ENCODE results near the gene SDCBP2. TPM values are rescaled to one million over a fixed set of nuclear protein-coding genes. Genes with fewer than 3 reads are reported as not detected.
A peak's percentile ranks its signal among the peaks of the same experiment; 100 is the strongest.

Gene SDCBP2
- total RNA-seq, 1 experiment from 2014 or later = 2.6 TPM

GRCh38 chr20:1313236-1313964, 15.5 kb downstream of the SDCBP2 start:
- peak; percentile 47 for DNase-seq (ENCODE audit: low spot score)

DNA sequence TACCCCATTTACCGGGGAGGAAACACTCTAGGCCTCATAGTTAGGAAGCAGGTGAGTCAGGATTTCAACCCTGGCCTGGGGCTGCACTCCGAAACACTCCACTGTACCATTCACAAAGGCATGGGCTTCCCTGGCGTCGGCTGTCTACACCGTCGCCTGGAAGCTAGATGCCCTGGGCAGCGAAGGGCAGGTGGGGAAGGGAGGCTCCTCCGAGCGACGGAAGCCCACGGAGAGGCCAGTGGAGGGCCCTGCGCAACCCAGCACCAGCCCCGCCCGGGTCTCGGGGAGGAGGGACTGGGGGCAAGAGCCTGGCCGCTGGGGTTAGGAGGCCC, 16.1 kb downstream of the SDCBP2 start:
- no peak for DNase-seq (ENCODE audit: low spot score)

GRCh38 chr20:1312308-1312707, 16.6 kb downstream of the SDCBP2 start:
- DNase-seq (ENCODE audit: low spot score) = no peak

DNA sequence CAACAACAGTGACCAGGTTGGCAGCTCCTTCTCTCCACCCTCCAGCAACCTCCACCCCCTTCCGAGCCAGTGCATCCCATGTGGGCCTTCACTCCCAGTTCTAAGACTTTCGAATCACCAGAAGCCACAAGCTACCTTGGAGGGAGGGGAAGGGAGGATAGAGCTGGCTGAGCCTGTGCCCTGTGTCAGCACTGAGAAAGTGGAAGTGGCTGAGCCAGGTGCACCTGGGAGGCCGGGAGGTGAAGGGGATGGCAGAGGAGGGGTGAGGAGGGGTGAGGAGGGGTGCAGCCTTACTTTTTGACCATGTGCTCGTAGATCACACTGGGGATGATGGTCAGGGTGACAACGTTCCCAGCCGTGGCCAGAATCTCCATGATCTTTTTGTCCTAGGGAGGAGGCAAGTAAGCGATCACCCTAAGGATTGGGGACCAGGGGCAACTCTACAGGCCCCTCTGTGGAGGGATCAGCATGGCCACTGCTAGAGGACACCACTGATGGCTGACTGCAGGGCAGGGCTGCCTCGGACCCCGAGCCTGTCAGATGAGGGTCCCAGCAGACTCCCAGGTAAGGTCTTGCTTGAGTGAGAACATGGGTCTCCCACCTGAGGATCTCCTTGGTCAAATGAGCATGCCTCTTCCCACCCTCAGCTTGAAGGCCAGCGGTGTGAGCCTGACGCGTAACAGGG, 18.3 kb downstream of the SDCBP2 start:
- DNase-seq (ENCODE audit: low spot score) = no peak

DNA sequence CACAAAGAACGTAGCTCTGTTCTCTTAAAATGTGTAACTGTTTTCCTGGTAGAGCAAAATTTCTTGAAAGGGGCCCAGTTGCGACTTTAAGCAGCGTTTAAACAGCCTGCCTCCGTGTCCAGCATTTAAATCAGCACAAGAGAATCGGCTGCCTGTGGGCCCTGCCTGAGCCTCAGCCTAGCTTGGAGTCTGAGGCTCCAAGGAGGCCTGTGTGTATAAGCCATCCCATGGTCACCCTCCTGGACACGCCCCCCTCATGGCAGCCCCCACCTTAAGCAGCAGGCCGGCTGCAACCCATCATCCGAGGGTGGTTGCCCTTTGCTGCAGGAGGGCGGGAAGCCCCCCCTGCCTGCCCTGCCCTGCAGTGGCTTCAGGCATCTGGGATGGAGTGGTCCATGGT, 18.9 kb downstream of the SDCBP2 start:
- DNase-seq (ENCODE audit: low spot score) = no peak

GRCh38 chr20:1309439-1309847, 19.5 kb downstream of the SDCBP2 start:
- no peak for DNase-seq (ENCODE audit: low spot score)

GRCh38 chr20:1308702-1309095, 20.2 kb downstream of the SDCBP2 start:
- DNase-seq (ENCODE audit: low spot score) = no peak

GRCh38 chr20:1308067-1308701, 20.8 kb downstream of the SDCBP2 start:
- DNase-seq (ENCODE audit: low spot score) = no peak

- no peak for DNase-seq (ENCODE audit: low spot score)
Observed at GRCh38 chr20:1307571-1307971, 21.4 kb downstream of the SDCBP2 start.

GRCh38 chr20:1307171-1307570, 21.8 kb downstream of the SDCBP2 start:
- no peak for DNase-seq (ENCODE audit: low spot score)

- DNase-seq (ENCODE audit: low spot score) = no peak
Observed at GRCh38 chr20:1306316-1307135, 22.4 kb downstream of the SDCBP2 start.

DNA sequence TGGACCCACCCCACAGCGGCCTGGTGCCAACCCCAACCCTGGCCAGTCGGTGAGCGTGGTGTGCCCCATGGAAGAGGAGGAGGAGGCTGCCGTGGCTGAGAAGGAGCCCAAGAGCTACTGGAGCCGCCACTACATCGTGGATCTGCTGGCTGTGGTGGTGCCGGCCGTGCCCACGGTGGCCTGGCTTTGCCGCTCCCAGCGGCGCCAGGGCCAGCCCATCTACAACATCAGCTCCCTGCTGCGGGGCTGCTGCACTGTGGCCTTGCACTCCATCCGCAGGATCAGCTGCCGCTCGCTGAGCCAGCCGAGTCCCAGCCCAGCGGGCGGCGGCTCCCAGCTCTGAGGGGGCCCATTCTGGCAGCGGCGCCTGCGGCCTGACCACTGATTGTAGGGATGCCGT, 23.2 kb downstream of the SDCBP2 start:
- no peak for DNase-seq (ENCODE audit: low spot score)

DNA sequence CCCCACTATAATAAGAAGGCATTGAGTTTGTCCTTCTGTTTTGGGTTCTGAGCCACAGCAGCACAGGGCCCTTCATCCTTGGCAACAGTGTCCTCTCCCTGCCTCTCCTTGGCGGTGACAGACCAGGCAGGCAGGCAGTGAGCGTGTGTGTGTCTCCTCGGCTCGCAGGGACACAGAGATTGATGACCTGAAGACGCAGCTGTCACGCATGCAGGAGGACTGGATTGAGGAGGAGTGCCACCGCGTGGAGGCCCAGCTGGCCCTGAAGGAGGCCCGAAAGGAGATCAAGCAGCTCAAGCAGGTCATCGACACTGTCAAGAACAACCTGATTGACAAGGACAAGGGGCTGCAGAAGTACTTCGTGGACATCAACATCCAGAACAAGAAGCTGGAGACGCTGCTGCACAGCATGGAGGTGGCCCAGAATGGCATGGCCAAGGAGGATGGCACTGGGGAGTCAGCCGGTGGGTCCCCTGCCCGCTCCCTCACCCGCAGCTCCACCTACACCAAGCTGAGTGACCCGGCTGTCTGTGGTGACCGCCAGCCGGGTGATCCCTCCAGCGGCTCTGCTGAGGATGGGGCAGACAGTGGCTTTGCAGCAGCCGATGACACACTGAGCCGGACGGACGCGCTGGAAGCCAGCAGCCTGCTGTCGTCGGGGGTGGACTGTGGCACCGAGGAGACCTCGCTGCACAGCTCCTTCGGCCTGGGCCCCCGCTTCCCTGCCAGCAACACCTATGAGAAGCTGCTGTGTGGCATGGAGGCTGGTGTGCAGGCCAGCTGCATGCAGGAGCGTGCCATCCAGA, 24.0 kb downstream of the SDCBP2 start:
- DNase-seq (ENCODE audit: low spot score) = no peak

- peak; percentile 88 for DNase-seq (ENCODE audit: low spot score)
Observed at GRCh38 chr20:1302685-1303541, 26.0 kb downstream of the SDCBP2 start.

DNA sequence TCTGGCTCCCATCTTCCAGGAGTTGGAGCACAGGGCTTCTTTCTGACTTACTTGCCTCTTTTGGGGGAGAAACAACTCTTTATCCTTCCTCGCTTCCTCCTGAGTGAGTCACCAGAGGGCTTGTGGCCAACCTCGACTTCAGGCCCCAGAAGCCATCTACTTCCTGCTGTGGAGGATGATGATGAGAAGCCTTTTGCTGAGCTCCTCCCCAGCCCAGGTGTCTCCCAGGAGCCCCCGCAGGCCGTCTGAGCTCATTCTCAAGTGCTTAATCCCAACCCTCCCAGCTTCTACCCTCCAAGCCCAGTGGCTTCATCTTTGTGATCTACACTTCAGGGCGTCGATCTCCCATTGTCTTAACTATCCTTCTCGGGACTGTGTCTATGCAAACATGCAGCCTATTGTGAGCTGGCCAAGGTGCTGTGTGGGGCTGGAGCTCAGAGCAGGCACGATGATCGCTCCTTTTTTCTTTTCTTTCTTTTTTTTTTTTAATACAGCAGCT, 27.9 kb downstream of the SDCBP2 start:
- peak; percentile 90 for DNase-seq (ENCODE audit: low spot score)

GRCh38 chr20:1300083-1300840, 28.7 kb downstream of the SDCBP2 start:
- DNase-seq (ENCODE audit: low spot score) = no peak

DNA sequence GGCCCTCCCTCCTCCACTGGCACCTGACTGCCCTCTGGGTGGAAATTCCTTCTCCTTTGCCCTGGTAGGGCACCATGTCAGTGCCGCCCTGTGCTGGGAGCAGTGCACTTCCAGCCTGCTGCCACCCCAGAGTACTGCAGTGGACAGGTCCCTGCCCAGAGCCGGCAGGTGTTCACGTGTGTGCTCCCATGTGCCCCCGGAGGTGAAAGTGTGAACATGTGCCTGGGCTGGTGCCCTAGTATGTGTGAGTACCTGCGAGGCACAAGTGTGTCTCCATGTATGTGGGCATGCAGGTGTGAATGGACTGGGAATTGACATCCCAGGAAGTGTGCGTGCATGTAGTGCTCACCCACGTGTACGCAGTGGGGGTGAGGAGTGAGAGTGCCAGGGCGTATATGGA, 29.4 kb downstream of the SDCBP2 start:
- no peak for DNase-seq (ENCODE audit: low spot score)

DNA sequence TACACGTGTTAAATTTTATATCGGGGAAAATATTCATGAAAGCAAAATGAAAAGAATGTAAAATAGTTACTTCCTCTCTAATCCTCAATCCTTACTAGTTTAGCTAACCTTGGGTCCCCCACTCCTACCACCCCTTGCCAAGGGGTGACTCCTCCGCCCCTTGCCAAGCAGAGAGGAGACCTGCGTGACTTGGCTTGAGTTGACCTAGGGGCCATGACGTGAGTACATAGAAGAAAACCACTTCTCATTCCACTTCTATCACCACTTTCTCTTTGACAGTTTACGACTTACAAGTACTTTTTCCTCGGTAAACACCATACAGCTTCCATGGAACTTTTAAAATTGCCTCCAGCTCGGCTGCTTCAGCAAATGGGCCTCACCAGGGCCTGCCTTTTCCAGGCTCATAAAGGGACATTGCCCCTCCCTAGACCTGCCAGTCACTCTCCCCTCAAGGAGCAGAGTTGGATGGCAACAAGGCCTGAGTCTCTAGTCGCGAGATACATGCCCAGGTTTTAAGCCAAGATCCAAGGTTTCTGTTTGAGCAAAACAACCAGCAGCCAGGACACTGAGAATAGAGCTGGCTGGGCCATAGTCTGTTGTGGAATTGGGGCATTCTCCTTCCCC, 29.9 kb downstream of the SDCBP2 start:
- no peak for DNase-seq (ENCODE audit: low spot score)

DNA sequence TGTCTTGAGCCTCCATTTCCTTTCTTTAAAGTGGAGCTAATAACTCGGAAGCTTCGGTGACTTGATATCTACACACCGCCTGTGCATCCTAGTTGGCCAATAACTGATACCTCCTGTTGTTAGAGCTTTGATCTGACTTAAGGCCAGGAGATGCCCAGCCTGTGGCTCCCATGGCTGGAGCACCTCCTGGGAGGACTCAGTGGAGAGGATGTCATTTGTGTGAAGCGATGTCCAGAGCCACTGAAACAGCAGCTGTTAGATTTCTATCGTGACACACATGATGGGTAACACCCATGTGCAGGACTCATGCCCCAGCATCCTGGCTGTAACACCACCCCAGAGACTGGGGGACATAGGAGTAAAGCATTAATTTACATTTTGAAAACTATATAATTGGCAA, 30.8 kb downstream of the SDCBP2 start:
- no peak for DNase-seq (ENCODE audit: low spot score)

All from A172 (cell line).